Activated CD8-positive, alpha-beta T cell treated with anti-CD3 and anti-CD28 coated beads, Interleukin-2, amount 10 ng/mL, durations not matched to agents 7 days and 5 days (primary cell): ENCODE data around the gene PSMB1. TPM values are rescaled to one million over a fixed set of nuclear protein-coding genes. Genes with fewer than 3 reads are reported as not detected.
"Not testable (repeated sequence)": the region's sequence is repeated elsewhere in the genome, so short reads cannot be mapped to it uniquely, and the experiment has no call there.

Experiments used
- ATAC-seq: fragments of 150-1000 bp; cut with Tn5 transposase; one replicate; pipeline ENCODE4 v1.10.0; 2021; ENCODE audit warnings: moderate library complexity
- CTCF ChIA-PET: fragments of 350-600 bp; sonication (Branson Sonifier 250); formaldehyde crosslinking; loops from one replicate; lab custom pipeline; 2021; ENCODE audit warnings: antibody characterized with exemption; lab: Charles Lee
- POLR2A ChIA-PET: fragments of 350-600 bp; sonication (Branson Sonifier 250); formaldehyde crosslinking; loops from one replicate; lab custom pipeline; 2021; ENCODE audit warnings: antibody characterized with exemption; lab: Charles Lee
- DNase-seq: peaks from one replicate; pipeline ENCODE4 v3.0.0-alpha.2; 2020
- H3K27ac Mint-ChIP-seq: one replicate; pipeline ENCODE4 v1.8.0; 2021; ENCODE audit warnings: mild to moderate bottlenecking, mixed read lengths
- H3K27me3 Mint-ChIP-seq: one replicate; pipeline ENCODE4 v1.8.0; 2021; ENCODE audit warnings: low read depth, mixed read lengths
- H3K36me3 Mint-ChIP-seq: one replicate; pipeline ENCODE4 v1.8.0; 2021; ENCODE audit warnings: low read depth, mixed read lengths
- H3K4me1 Mint-ChIP-seq: one replicate; pipeline ENCODE4 v1.8.0; 2021; ENCODE audit warnings: low read depth, mixed read lengths
- H3K4me3 Mint-ChIP-seq: one replicate; pipeline ENCODE4 v1.8.0; 2021; ENCODE audit warnings: mild to moderate bottlenecking, mixed read lengths
- H3K9me3 Mint-ChIP-seq: one replicate; pipeline ENCODE4 v1.8.0; 2022; ENCODE audit warnings: mixed read lengths; ENCODE audit not compliant: insufficient read depth
- total RNA-seq, 2 experiments: library from RNA; stranded (reverse); gene quantifications; one replicate each; pipeline ENCODE4 v1.2.3, GENCODE V29; 2021

PSMB1 gene
- total RNA-seq, 2 experiments from 2014 or later: 161 to 173 TPM

DNA sequence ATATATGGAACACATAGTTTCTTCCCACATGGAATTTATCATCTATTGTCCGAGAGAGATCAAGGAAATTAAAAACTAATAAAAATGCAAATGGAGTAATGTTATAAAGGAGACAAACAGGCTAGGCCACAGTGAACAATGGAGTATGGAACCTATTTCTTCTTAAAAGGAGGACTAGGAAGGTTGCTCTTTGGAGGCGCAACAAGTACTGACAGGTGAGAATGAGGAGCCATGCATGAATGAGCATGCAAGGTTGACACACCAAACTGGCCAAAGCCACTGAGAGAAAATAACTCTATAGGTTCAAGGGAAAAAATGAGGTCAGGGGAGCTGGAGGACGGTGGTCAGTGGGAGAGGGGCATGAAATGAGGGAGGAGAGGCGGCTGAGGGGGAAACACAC, 40.9 kb downstream of the PSMB1 start:
- H3K27ac Mint-ChIP-seq: no peak overlapping the region
- peaks cover 4% of the 10 kb centered on the region for H3K4me1 Mint-ChIP-seq
- H3K27me3 Mint-ChIP-seq: peaks cover 22% of the 10 kb centered on the region
- H3K4me3 Mint-ChIP-seq: no peak overlapping the region
- no peaks in the 10 kb centered on the region for H3K9me3 Mint-ChIP-seq
- POLR2A ChIA-PET: no interaction called here
- no peak for ATAC-seq
- CTCF ChIA-PET: no interaction called here
- DNase-seq: no peak
- H3K36me3 Mint-ChIP-seq: no peaks in the 10 kb centered on the region

DNA sequence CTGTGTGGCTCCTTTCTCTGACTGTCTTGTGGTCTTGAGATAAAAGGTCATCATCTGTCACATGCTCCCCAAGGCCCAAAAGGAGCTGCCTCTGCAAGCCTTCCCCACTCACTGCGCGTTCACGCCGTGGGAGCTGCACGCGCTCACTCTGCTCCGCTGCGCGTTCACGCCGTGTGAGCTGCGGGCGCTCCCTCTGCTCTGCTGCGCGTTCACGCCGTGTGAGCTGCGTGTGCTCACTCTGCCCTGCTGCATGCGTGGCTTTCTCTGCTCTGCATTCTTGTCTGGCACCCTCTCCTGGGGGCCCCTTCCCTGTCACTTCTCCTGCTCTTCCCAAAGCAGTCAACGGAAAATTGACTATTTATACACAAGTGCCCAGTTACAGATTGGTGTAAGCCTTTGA, 42.5 kb downstream of the PSMB1 start:
- ATAC-seq (no peak), DNase-seq (no peak)
- Mint-ChIP-seq H3K27me3 (peaks cover 26% of the 10 kb centered on the region), H3K36me3 (no peaks in the 10 kb centered on the region), H3K9me3 (no peaks in the 10 kb centered on the region), H3K4me1 (no peaks in the 10 kb centered on the region), H3K4me3 (no peak overlapping the region), H3K27ac (no peak overlapping the region)
- ChIA-PET POLR2A (no interaction called here), CTCF (interaction anchor here (1.3 kb wide), 1 partner anchor 721 kb away, joined by 4 read pairs; no protein-coding TSS in a partner anchor)

DNA sequence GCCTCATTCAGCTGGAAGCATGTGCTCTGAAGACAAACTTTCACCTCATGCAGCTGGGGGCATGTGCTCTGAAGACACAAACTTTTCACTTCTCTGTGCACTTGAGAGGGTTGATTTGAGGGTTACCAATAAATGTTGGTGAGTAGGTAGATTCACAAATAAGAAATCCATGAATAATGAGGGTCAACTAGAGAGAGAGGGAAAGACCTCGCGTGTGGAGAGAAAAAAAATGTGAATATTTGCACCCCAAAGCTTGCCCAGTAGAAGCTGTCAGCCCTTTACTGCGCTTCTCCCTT, 43.4 kb downstream of the PSMB1 start:
- H3K36me3 Mint-ChIP-seq: no peaks in the 10 kb centered on the region
- H3K4me3 Mint-ChIP-seq: no peak overlapping the region
- ChIA-PET POLR2A (no interaction called here), CTCF (no interaction called here)
- H3K27ac Mint-ChIP-seq: no peak overlapping the region
- no peaks in the 10 kb centered on the region for H3K9me3 Mint-ChIP-seq
- ATAC-seq: no peak
- peaks cover 26% of the 10 kb centered on the region for H3K27me3 Mint-ChIP-seq
- H3K4me1 Mint-ChIP-seq: no peaks in the 10 kb centered on the region
- no peak for DNase-seq

GRCh38 chr6:170508892-170509722, 44.0 kb downstream of the PSMB1 start:
- H3K9me3 Mint-ChIP-seq, H3K4me1 Mint-ChIP-seq, H3K27ac Mint-ChIP-seq, ATAC-seq, POLR2A ChIA-PET, H3K36me3 Mint-ChIP-seq, H3K4me3 Mint-ChIP-seq, DNase-seq: not testable (repeated sequence)
- H3K27me3 Mint-ChIP-seq: peaks cover 31% of the 10 kb centered on the region
- CTCF ChIA-PET: interaction anchor here (2.8 kb wide), 1 partner anchor 8 kb away, joined by 13 read pairs; no protein-coding TSS in a partner anchor

DNA sequence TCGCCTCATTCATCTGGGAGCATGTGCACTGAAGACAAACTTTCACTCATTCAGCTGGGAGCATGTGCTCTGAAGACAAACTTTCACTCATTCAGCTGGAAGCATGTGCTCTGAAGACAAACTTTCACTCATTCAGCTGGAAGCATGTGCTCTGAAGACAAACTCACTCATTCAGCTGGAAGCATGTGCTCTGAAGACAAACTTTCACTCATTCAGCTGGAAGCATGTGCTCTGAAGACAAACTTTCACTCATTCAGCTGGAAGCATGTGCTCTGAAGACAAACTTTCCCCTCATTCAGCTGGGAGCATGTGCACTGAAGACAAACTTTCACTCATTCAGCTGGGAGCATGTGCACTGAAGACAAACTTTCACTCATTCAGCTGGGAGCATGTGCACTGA, 44.8 kb downstream of the PSMB1 start:
- H3K36me3 Mint-ChIP-seq, POLR2A ChIA-PET, H3K9me3 Mint-ChIP-seq, H3K4me3 Mint-ChIP-seq, ATAC-seq, DNase-seq, H3K27ac Mint-ChIP-seq, H3K4me1 Mint-ChIP-seq: not testable (repeated sequence)
- peaks cover 29% of the 10 kb centered on the region for H3K27me3 Mint-ChIP-seq
- CTCF ChIA-PET: interaction anchor here (2.8 kb wide), 1 partner anchor 9 kb away, joined by 13 read pairs; no protein-coding TSS in a partner anchor

DNA sequence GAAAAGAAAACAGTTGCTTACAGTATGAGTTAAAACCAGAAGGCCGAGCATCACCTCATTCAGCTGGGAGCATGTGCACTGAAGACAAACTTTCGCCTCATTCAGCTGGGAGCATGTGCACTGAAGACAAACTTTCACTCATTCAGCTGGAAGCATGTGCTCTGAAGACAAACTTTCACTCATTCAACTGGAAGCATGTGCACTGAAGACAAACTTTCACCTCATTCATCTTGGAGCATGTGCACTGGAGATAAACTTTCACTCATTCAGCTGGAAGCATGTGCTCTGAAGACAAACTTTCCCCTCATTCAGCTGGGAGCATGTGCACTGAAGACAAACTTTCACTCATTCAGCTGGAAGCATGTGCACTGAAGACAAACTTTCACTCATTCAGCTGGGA, 45.4 kb downstream of the PSMB1 start:
- H3K27me3 Mint-ChIP-seq: peaks cover 29% of the 10 kb centered on the region
- H3K9me3 Mint-ChIP-seq, H3K4me3 Mint-ChIP-seq, H3K4me1 Mint-ChIP-seq, POLR2A ChIA-PET, H3K36me3 Mint-ChIP-seq, ATAC-seq, DNase-seq, H3K27ac Mint-ChIP-seq: not testable (repeated sequence)
- CTCF ChIA-PET: interaction anchor here (2.8 kb wide), 1 partner anchor 9 kb away, joined by 13 read pairs; no protein-coding TSS in a partner anchor

GRCh38 chr6:170506446-170506845, 46.7 kb downstream of the PSMB1 start:
- Mint-ChIP-seq H3K36me3 (no peaks in the 10 kb centered on the region), H3K27me3 (peaks cover 31% of the 10 kb centered on the region), H3K4me3 (no peak overlapping the region), H3K4me1 (peaks cover 2% of the 10 kb centered on the region), H3K9me3 (peaks cover 5% of the 10 kb centered on the region), H3K27ac (no peak overlapping the region)
- DNase-seq: no peak
- ATAC-seq: no peak
- CTCF ChIA-PET: interaction anchor here (1.3 kb wide), 1 partner anchor 11 kb away, joined by 5 read pairs; no protein-coding TSS in a partner anchor
- POLR2A ChIA-PET: no interaction called here

DNA sequence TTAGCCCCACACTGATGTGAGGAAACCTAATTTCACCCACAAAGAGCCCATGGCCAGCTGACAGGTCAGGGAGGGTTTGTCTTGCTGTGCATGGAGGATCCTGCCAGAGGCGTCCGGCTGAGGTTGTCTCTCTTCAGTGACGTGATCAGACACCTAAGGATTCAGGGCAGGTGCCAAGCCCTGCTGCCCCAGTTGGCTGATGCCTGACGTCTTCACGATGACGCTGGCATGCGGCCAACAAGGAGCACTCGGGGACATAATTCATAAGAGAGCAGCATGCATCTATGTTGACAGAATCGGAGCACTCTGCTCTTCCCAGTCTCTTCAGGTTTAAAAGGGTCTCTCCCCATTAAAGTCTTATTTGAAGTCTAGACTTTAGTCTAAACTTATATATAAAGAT, 47.8 kb downstream of the PSMB1 start:
- CTCF ChIA-PET: interaction anchor here (1.3 kb wide), 1 partner anchor 12 kb away, joined by 5 read pairs; no protein-coding TSS in a partner anchor
- H3K9me3 Mint-ChIP-seq: peaks cover 5% of the 10 kb centered on the region
- no peak overlapping the region for H3K4me3 Mint-ChIP-seq
- DNase-seq: no peak
- peaks cover 6% of the 10 kb centered on the region for H3K4me1 Mint-ChIP-seq
- peaks cover 42% of the 10 kb centered on the region for H3K27me3 Mint-ChIP-seq
- no peaks in the 10 kb centered on the region for H3K36me3 Mint-ChIP-seq
- POLR2A ChIA-PET: no interaction called here
- no peak overlapping the region for H3K27ac Mint-ChIP-seq
- no peak for ATAC-seq

DNA sequence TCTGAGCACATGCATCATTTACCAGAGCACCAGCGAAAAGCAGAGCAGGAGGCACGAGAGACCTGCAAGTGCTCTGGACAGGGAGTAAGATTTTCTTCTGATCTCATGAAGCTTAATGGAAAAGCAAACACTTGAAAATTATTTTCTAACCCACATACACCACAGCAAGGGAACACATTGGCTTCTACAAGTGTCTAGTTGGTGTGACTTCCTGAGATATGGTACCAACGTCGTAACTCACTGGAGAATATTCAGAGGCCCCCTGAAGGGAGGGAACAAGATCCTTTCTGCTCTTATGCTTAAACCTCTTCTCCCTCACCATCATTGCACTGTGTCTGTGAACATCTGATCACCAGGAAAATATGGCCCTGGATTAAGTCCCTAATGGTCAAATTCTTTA, 48.6 kb downstream of the PSMB1 start:
- DNase-seq (no peak), ATAC-seq (no peak)
- ChIA-PET POLR2A (no interaction called here), CTCF (no interaction called here)
- no peak overlapping the region for H3K27ac Mint-ChIP-seq
- H3K27me3 Mint-ChIP-seq: peaks cover 42% of the 10 kb centered on the region
- peaks cover 5% of the 10 kb centered on the region for H3K9me3 Mint-ChIP-seq
- peaks cover 6% of the 10 kb centered on the region for H3K4me1 Mint-ChIP-seq
- no peaks in the 10 kb centered on the region for H3K36me3 Mint-ChIP-seq
- no peak overlapping the region for H3K4me3 Mint-ChIP-seq

GRCh38 chr6:170503414-170503761, 49.7 kb downstream of the PSMB1 start:
- ChIA-PET POLR2A (no interaction called here), CTCF (no interaction called here)
- Mint-ChIP-seq H3K4me3 (no peak overlapping the region), H3K27me3 (peaks cover 45% of the 10 kb centered on the region), H3K4me1 (peaks cover 6% of the 10 kb centered on the region), H3K9me3 (peaks cover 5% of the 10 kb centered on the region), H3K36me3 (no peaks in the 10 kb centered on the region), H3K27ac (no peak overlapping the region)
- ATAC-seq: no peak
- no peak for DNase-seq

DNA sequence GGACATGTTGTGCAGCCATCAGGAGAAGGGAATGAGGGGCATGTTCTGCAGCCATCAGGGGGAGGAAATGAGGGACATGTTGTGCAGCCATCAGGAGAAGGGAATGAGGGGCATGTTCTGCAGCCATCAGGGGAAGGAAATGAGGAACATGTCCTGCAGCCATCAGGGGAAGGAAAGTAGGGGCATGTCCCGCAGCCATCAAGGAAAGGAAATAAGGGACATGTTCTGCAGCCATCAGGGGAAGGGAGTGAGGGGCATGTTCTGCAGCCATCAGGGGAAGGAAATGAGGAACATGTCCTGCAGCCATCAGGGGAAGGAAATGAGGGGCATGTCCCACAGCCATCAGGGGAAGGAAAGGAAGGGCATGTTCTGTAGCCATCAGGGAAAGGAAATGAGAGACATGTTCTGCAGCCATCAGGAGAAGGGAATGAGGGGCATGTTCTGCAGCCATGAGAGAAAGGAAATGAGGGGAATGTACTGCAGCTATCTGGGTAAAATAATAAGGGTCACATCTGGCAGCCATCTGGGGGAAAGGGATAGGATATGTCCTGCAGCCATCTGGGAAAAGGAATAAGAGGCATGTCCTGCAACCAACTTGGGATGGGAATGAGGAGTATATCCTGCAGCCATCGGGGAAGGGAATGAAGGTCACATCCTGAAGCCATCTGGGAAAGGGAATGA, 50.2 kb downstream of the PSMB1 start:
- DNase-seq, POLR2A ChIA-PET, H3K4me3 Mint-ChIP-seq, ATAC-seq, H3K9me3 Mint-ChIP-seq, H3K27ac Mint-ChIP-seq, CTCF ChIA-PET, H3K36me3 Mint-ChIP-seq, H3K4me1 Mint-ChIP-seq: not testable (repeated sequence)
- peaks cover 45% of the 10 kb centered on the region for H3K27me3 Mint-ChIP-seq

GRCh38 chr6:170502268-170502667, 50.8 kb downstream of the PSMB1 start:
- H3K27me3 Mint-ChIP-seq: peaks cover 49% of the 10 kb centered on the region
- H3K9me3 Mint-ChIP-seq, DNase-seq, H3K4me1 Mint-ChIP-seq, H3K4me3 Mint-ChIP-seq, POLR2A ChIA-PET, H3K27ac Mint-ChIP-seq, CTCF ChIA-PET, ATAC-seq, H3K36me3 Mint-ChIP-seq: not testable (repeated sequence)
